Nephron (organoid): ENCODE measurements around the gene HAUS7.
A peak's percentile ranks its signal among the peaks of the same experiment; 100 is the strongest.

ENCODE experiments used
- H3K27ac Mint-ChIP-seq, 3 experiments: 2 replicates each; pipeline ENCODE4 v1.8.0; 2020; ENCODE audit warnings: mixed read lengths in 3 of 3, mild to moderate bottlenecking in 2 of 3, moderate library complexity in 1 of 3
- H3K27me3 Mint-ChIP-seq: 2 replicates; pipeline ENCODE4 v1.8.0; 2021; ENCODE audit warnings: low read depth, mild to moderate bottlenecking, moderate library complexity, mixed read lengths
- H3K36me3 Mint-ChIP-seq: 2 replicates; pipeline ENCODE4 v1.8.0; 2020; ENCODE audit warnings: low read depth, mixed read lengths
- H3K4me1 Mint-ChIP-seq: 2 replicates; pipeline ENCODE4 v1.8.0; 2020; ENCODE audit warnings: mixed read lengths
- H3K4me3 Mint-ChIP-seq, 3 experiments: 2 replicates each; pipeline ENCODE4 v1.8.0; 2020; ENCODE audit warnings: mild to moderate bottlenecking in 3 of 3, mixed read lengths in 3 of 3, moderate library complexity in 2 of 3
- H3K9me3 Mint-ChIP-seq: 2 replicates; pipeline ENCODE4 v1.8.0; 2020; ENCODE audit warnings: mixed read lengths
- TF ChIP-seq, protein P1 (sequence below), 3 experiments: fragments of 200-600 bp; sonication (generic); IDR thresholded peaks; one replicate each; pipeline ENCODE4 v1.5.0; 2021; ENCODE audit warnings: antibody characterized with exemption in 3 of 3; ENCODE audit not compliant: unreplicated experiment in 3 of 3

Gene HAUS7

DNA sequence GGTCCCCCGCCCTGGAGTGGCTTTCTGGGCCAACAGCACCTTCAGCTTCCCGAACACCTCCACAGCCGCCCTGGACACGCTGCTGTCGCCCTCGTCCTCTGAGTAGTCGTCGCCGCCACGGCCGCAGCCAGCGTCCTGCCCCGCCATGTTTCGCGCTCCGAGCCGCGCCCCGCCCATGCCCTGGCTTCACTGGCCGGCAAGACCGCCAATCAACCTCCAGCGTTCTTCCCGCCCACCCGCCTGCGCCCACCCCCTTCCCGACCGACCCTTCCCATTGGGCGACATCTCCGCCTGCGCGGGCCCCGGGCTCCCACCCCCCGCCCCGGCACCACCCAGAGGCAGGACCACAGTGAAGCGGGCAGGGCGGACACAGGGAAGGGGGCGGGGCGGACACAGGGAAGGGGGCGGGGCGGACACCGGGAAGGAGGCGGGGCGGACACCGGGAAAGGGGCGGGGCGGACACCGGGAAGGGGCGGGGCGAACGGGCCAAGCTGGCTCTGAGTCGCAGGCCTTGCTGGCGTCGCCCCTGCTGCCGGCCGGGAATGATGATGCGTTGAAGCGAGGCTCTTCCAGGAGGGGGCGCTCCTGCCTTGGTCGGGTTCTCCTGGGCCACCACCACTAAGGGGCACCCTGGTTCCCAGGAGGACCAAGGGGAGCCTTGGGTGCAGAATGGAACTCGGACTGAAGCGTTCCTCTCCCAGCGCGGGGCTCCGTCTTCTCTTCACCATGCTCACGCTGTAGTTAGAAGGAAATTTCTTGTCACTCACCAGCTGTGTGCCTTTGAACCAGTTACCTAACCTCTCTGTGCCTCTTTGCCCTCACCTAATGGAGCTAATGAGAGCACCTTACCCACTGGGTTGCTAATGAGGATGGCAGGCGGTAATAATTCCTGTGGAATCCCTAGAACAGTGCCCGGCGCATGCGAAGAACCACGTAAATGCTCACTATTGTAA, at the start of gene HAUS7:
Gene HAUS7 (minus strand): TSS at position 166 of the 953 bp plus-strand sequence. CDS start 19 bp downstream, at position 147.
- Mint-ChIP-seq H3K27ac (peak within 1 kb of the TSS; percentile 86 to 93 (median 90)), H3K4me3 (peak within 1 kb of the TSS; percentile 80 to 87 (median 87)), H3K36me3 (peaks cover 3% of the 10 kb centered on the region), H3K27me3 (no peaks in the 10 kb centered on the region), H3K4me1 (peaks cover 14% of the 10 kb centered on the region), H3K9me3 (peaks cover 11% of the 10 kb centered on the region)
- TF ChIP-seq, protein P1, sequence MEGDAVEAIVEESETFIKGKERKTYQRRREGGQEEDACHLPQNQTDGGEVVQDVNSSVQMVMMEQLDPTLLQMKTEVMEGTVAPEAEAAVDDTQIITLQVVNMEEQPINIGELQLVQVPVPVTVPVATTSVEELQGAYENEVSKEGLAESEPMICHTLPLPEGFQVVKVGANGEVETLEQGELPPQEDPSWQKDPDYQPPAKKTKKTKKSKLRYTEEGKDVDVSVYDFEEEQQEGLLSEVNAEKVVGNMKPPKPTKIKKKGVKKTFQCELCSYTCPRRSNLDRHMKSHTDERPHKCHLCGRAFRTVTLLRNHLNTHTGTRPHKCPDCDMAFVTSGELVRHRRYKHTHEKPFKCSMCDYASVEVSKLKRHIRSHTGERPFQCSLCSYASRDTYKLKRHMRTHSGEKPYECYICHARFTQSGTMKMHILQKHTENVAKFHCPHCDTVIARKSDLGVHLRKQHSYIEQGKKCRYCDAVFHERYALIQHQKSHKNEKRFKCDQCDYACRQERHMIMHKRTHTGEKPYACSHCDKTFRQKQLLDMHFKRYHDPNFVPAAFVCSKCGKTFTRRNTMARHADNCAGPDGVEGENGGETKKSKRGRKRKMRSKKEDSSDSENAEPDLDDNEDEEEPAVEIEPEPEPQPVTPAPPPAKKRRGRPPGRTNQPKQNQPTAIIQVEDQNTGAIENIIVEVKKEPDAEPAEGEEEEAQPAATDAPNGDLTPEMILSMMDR (IDR thresholded peaks at IDR 0.05; ENCODE audit: unreplicated experiment in 3 of 3) = peak; percentile 52 to 68 (median 59)

DNA sequence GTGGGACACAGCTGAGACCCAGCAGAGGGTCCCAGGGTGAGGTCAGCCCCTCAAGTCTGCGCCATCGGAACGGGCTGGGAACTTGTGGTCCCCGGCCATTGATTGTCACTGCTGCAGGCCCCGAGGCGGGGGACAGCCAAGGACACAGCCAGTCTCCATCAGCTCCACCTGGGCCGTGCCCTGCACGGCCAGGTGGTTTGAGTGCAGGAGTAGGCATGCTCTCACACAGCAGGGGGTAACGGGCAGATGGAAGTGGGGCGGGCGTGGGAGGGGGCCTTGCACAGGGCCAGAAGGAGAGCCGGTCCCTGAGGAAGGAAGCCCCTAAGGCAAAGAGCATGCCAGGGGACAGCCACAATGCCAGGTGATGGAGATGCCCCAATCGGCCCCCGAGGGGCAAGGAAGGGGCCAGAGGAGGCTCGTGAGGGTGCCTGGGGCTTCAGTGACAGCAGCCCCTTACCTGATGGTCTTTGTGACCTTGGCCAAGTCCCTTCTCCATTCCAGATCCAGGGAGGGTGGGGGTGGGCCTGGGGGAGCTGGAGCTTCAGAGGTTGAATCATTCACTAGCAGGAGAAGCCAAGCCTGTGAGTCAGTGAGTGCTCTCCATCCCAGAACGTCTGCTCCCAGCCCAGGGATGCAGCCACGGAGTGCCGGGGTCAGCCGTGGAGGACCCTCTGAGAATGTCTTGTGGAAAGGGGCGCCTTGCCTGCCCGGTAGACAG, 49.4 kb upstream of the HAUS7 start:
- Mint-ChIP-seq H3K9me3 (peaks cover 18% of the 10 kb centered on the region), H3K27me3 (peaks cover 60% of the 10 kb centered on the region), H3K4me3 (no peak overlapping the region), H3K27ac (no peak overlapping the region), H3K36me3 (peaks cover 4% of the 10 kb centered on the region), H3K4me1 (no peaks in the 10 kb centered on the region)
- TF ChIP-seq, protein P1 (IDR thresholded peaks at IDR 0.05; ENCODE audit: unreplicated experiment in 3 of 3) = no peak

DNA sequence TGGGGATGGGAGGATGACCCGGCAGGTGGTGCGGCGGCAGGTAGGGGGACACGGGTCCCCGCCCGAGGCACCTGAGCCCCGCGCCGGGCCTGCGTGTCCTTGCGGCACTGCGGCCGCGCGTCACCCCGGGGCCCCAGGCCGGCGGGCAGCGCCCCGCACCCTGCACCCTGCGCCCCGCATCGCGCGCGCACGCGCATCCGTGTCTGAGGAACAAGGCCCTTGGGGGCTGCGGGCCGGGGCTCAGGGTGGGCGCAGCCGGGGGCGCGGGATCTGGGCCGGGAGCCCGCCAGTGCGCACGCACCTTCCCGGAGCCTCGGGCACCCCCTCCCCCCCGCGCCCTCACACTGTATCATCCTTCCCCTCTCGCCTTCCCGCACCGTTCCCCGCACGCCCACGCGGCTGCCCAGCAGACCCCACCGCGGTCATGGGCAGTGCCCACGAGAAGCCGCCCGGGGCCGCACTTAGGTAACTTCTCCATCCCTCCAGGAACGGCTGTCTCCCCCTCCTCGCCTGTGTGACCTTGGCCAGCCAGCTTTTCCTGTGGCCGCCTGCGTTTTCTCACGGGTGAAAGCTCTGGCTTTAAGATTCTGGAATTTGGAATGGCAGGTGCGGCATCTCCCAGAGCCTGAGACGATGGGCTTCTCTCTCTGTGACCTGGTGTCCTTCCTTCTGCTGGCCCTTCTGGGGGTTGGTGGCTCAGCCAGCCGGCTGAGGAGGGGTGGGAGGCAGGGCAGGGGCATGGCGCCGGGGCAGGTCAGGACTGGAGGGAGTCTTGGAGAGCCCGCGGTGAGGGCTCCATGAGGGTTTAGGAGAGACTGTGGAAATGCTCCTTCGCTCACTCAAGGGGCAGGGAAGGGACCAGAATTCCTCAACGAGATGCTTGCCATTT, 47.8 kb upstream of the HAUS7 start:
- Mint-ChIP-seq H3K27ac (no peak overlapping the region), H3K4me3 (peak overlapping the region; percentile 36 to 78 (median 46)), H3K9me3 (peaks cover 13% of the 10 kb centered on the region), H3K36me3 (peaks cover 4% of the 10 kb centered on the region), H3K4me1 (no peaks in the 10 kb centered on the region), H3K27me3 (peaks cover 51% of the 10 kb centered on the region)
- TF ChIP-seq, protein P1 (IDR thresholded peaks at IDR 0.05; ENCODE audit: unreplicated experiment in 3 of 3) = no peak

DNA sequence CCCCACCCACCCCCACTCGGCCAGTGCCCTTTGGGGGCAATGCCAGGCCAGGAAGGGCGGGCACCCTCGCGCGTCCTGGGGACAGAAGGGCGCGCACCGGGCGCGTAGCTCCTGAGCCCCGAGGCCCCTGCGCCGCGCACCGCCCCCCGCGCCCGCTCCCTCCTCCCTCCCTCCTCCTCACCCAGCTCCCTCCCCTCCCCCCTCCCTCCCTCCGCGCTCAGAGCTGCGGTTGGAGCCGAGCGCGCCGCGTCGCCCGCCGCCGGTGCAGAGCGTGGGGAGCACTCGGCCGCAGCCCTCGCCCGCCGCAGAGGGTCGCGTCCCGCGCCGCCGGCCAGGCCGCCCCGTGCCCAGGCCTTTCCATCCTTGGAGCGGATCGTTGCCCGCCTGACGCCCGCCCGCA, 47.0 kb upstream of the HAUS7 start, which contains the start of gene ATP2B3:
Gene ATP2B3 (plus strand): TSS at position 220 of the 400 bp plus-strand sequence. CDS start 18,606 bp downstream, outside the sequence.
- peaks cover 13% of the 10 kb centered on the region for H3K9me3 Mint-ChIP-seq
- peaks cover 4% of the 10 kb centered on the region for H3K36me3 Mint-ChIP-seq

DNA sequence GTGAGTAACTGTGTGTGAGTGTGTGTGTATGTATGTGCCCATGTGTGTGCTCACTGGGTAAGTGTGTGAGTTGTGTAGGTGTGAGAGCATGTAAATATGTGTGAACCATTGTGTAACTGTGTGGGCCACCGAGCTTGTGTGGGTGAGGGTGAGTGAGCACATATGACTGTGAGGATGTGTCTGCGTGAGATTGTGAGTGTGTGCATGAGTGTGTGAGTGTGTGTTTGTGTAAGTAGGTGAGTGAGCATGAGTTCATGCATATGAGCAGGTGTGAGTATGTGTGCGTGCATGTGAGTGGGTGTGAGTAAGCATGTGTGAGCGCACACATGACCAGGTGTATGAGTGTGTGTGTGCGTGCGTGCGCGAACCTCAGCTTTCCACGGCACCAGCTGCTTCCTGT, 45.7 kb upstream of the HAUS7 start:
- Mint-ChIP-seq H3K4me1 (no peaks in the 10 kb centered on the region), H3K27me3 (peaks cover 52% of the 10 kb centered on the region)
- TF ChIP-seq, protein P1 (IDR thresholded peaks at IDR 0.05; ENCODE audit: unreplicated experiment in 3 of 3) = no peak

More for the DNA sequence above, 47.0 kb upstream of the HAUS7 start, which contains the start of gene ATP2B3:
- TF ChIP-seq, protein P1 (IDR thresholded peaks at IDR 0.05; ENCODE audit: unreplicated experiment in 3 of 3) = no peak
- no peaks in the 10 kb centered on the region for H3K4me1 Mint-ChIP-seq
- peak within 1 kb of the TSS; percentile 36 to 78 (median 46) for H3K4me3 Mint-ChIP-seq
- peaks cover 51% of the 10 kb centered on the region for H3K27me3 Mint-ChIP-seq
- no peak within 1 kb of the TSS for H3K27ac Mint-ChIP-seq

More for the DNA sequence above, 45.7 kb upstream of the HAUS7 start:
- peaks cover 4% of the 10 kb centered on the region for H3K36me3 Mint-ChIP-seq
- H3K4me3 Mint-ChIP-seq = peak overlapping the region; percentile 0 to 21 (median 7)
- H3K27ac Mint-ChIP-seq = no peak overlapping the region
- peaks cover 10% of the 10 kb centered on the region for H3K9me3 Mint-ChIP-seq
